Activated T-cell treated with anti-CD3 and anti-CD28 coated beads for 24 hours (primary cell): ENCODE results near the gene PTPN20.

Source experiments
- DNase-seq: peaks from one replicate; pipeline ENCODE4 v3.0.0-alpha.2; 2020; ENCODE audit warnings: low read depth

The PTPN20 gene

GRCh38 chr10:47034441-47035051 lies 123.3 kb downstream of the PTPN20 start:
- no peak for DNase-seq

DNA sequence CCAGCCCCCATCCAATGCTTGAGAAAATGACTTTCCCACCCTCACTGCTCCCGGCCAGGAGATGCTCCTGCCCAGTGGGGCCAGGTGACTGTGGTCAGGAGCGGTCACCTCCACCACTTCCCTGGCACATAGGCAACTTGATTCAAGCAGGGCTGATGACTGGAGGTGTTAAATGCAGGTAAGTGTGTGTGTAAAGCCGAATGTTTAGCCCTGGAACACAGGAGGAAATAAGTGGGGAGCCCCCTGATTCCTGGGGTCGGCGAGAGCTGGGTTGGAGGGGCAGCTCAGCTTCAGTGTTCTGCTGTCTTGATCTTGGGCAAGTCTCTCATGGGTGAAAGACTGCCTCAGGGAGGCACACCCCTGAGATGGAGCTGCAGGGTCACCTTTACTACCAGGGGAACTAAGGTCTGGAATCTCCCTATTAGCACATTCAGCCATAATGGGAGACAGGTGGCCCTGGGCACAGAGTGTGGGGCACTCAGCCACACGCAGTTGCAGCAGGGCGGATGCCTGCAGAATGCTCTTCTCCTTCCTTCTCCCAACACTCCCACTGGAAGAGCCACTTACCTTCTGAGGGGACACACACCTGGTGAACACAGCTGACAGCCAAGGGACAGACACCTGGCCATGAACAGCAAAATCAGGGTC lies 124.1 kb downstream of the PTPN20 start:
- DNase-seq: no peak

DNA sequence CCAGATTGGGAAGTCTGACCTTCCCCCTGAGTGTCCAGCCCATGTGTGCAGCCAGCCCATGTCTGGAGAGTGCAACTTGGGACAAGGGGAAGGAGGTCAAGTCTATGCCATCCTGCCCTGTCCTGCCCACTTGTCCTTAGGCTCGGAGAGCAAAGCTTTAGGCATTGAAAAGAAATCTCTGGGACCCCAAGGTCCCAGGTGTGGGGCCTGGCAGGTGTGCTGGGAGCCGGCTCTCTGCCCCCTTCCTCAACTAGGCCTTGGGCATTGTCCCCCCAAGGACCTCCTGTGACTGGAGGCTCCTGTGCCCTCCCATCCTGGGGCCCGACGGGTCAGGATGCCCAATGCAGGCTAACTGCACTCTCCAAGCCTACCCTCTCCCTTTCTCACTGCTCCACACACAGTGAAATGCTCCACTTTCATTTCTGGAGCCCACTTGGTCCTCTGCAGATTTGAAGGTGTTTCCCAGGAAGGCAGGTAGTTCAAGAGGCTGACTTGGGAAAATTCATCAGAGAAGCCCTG lies 124.7 kb downstream of the PTPN20 start:
- DNase-seq: no peak

GRCh38 chr10:47036771-47037170 lies 125.5 kb downstream of the PTPN20 start:
- DNase-seq: no peak

- no peak for DNase-seq
These were observed 126.6 kb downstream of the PTPN20 start for GRCh38 chr10:47037654-47038425.

GRCh38 chr10:47038881-47039561 lies 127.8 kb downstream of the PTPN20 start:
- no peak for DNase-seq

DNA sequence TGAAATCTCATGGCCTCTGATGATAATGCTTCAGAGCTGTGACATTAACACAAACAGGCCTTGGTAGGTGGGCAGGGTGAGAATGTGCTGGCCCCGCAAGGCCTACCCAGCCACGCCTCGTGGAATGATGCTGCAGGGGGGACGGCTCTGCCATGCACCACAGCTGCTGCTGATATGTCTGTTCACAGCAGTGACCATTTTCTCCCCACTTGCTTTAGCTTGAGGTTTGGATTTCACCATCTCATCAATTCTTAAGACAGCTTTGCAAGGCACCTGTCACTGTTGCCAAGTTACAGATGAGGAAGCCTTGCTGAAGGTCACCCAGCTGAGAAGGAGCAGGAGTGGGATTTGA lies 128.3 kb downstream of the PTPN20 start:
- DNase-seq: no peak

- no peak for DNase-seq
These were observed 128.8 kb downstream of the PTPN20 start for GRCh38 chr10:47040041-47040491.

GRCh38 chr10:47040681-47041080 lies 129.5 kb downstream of the PTPN20 start:
- DNase-seq: no peak

- DNase-seq: no peak
These were observed 130.4 kb downstream of the PTPN20 start for GRCh38 chr10:47041396-47042198.

GRCh38 chr10:47042199-47042473 lies 130.9 kb downstream of the PTPN20 start:
- no peak for DNase-seq

- DNase-seq: no peak
These were observed 131.8 kb downstream of the PTPN20 start for GRCh38 chr10:47042780-47043750.

- no peak for DNase-seq
These were observed 132.8 kb downstream of the PTPN20 start for GRCh38 chr10:47043928-47044538.

DNA sequence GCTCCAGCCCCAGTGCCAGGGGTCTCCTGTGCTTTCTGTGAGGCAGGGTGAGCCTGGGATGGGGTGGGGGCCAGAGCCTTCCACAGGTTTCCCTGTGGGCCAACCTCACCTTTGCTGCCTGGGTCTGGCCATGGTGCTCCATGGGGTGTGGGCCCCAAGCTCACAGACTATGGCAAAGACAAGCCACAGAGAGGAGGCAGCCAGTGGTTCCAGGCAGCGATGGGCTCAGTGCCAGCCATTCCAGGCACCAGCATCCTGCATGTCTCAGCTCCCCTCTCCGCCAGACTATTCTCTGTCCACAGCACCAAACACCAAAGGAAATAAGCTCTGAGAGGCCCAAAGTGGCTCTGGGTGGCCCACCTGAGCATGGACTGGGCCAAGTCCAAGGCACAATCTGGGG lies 133.5 kb downstream of the PTPN20 start:
- no peak for DNase-seq

DNA sequence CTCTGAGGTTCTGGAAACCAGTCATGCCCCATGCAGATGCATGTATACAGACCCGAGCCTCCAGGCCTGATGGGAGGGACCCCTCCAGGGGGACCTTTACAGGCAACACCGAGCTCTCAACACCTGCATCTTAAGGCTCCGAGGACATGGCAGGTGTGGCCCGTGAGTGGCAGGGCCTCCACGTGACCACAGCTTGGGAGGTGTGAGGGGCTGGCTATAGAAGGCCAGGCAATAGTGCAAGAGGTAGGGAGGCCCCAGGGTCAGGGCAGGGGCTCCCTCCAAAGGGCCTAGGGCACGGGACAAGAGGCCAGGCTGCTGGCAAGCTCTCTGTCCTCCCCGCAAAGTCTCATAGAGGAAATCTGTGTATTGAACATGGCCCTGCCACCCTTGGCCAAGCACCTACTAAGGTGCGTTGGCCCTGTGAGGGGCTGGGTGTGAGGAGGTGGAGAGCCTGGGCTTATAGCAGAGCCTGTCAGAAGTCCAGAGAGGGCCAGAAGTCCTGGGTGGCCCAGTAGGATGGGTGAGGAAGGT lies 134.2 kb downstream of the PTPN20 start:
- DNase-seq: no peak

DNA sequence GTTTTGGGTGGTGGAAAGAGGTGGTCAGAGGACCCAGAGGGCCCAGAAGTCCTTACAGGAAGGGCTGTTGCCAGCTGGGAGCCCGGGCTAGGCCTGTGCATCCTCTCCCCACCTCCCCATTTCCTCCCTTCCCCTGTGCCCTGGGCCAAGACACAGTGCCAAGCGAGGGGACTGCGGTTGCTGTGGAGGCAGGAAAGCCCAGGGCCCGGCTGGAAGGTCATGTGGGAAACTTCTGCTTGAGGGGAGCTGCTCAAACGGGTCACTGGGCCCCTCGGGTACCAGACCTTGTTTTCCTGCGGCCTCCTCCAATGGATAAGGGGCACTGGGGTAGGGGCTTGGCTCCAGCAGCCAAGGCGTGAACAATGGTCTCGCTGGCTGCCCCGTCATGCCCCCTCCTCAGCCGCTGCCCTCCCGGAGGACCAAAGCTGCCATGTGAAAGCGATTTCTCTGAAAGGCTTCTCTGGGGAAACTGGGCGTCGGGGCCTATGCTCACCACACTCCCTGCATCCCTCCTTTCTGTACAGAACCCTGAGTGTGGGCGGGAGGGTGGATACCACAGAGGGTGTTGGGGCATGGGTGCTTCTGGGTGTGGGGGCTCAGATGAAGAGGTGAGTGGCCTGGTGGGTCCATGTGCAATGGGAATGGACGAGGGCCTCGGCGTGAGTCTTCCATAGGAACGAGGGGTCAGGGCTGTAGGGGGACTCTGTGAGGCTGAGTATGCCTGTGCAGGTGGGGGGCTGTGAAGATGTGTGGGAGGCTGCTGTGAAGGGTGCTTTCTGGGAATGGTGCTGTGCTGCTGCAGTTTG lies 135.3 kb downstream of the PTPN20 start:
- DNase-seq: no peak

DNA sequence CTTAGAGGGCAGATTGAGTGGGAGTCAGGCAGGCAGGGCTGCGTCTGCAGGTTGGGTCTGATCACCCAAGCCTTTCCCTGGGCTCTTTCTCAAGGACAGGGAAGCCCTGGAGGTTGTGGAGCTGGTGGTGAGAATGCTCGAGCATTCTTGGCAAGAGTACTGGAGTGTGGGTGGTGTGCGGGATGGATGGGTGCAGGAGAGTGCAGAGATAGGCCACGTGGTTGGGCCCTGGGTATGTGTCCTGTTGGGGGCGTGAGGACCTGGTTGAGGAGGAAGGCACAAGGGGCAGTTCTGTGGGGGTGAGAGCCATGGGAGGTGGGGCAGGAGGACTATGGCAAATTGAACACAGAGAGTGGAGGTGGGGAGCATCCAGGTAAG lies 135.9 kb downstream of the PTPN20 start:
- DNase-seq: no peak

DNA sequence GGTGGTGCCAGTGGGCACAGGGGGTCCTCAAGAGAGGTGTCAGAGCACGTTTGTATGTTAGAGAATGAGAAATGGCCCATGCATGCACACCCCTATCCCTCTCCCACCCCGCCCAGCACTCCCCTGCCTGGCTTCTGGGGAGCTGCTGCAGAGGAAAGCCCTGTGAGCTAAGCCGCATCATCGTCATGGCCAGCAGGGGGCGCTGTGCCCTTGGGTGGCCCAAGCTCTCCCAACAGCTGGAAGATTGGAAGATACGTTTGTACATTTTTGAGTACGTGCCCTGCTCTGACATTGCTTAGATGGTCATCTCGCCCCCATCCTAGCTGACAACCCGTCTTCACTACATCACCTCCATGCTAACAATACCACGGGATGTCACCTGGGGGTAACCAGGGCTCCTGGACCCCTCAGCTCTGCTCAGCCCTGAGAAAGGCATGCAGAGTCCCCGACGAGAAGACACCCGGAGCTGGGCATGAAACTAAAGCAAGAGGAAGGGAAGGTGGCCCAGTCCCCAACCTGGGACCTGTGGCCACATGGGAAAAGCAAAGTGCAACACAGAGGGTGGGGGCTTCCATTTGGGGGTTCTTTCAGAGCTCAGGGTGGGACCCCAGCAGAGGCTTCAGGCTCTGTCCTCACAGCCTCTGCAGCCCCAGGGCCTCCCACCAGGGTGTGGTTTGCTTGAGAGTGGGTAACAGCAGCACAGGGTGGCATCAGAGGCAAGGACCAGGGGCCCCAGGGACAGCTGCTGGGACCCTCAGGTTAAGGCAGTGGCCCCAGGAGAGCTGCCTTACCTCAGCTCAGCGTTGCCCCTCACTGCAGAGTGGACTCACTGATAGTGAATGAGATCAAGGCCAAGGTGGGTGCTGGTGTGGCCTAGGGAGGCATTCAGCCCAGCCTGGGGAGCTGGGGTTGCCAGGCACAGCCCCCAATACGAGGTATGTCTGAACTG lies 136.6 kb downstream of the PTPN20 start:
- peak; percentile 71 for DNase-seq
